Mesothelial cell of epicardium (in vitro differentiated cells): Measurements from ENCODE around the gene PHPT1. TPM values are rescaled to one million over a fixed set of nuclear protein-coding genes. Genes with fewer than 3 reads are reported as not detected.

Source experiments
- DNase-seq, 2 experiments: peaks; one replicate each; pipeline ENCODE4 v3.0.0; 2021; ENCODE audit warnings: low spot score in 2 of 2; ENCODE audit not compliant: unreplicated experiment in 2 of 2
- H3K27ac Mint-ChIP-seq: 2 replicates; pipeline ENCODE4 v1.8.0; 2021; ENCODE audit warnings: mixed read lengths
- H3K27me3 Mint-ChIP-seq: 2 replicates; pipeline ENCODE4 v1.8.0; 2021; ENCODE audit warnings: low read depth, mixed read lengths
- H3K36me3 Mint-ChIP-seq: 2 replicates; pipeline ENCODE4 v1.8.0; 2021; ENCODE audit warnings: mixed read lengths
- H3K4me1 Mint-ChIP-seq: 2 replicates; pipeline ENCODE4 v1.8.0; 2021; ENCODE audit warnings: mixed read lengths
- H3K4me3 Mint-ChIP-seq: 2 replicates; pipeline ENCODE4 v1.8.0; 2021; ENCODE audit warnings: mild to moderate bottlenecking, moderate library complexity, mixed read lengths
- H3K9me3 Mint-ChIP-seq: 2 replicates; pipeline ENCODE4 v1.8.0; 2021; ENCODE audit warnings: mixed read lengths
- total RNA-seq: library from RNA; stranded (reverse); gene quantifications from 3 replicates; pipeline ENCODE4 v1.2.1, GENCODE V29; 2021
- TF ChIP-seq, protein P1 (sequence below): fragments of 200-600 bp; sonication (generic); IDR thresholded peaks from one replicate; pipeline ENCODE4 v1.5.0; 2021; ENCODE audit warnings: antibody characterized with exemption; ENCODE audit not compliant: unreplicated experiment

PHPT1 gene
- total RNA-seq, 1 donor from 2014 or later = 168 TPM

DNA sequence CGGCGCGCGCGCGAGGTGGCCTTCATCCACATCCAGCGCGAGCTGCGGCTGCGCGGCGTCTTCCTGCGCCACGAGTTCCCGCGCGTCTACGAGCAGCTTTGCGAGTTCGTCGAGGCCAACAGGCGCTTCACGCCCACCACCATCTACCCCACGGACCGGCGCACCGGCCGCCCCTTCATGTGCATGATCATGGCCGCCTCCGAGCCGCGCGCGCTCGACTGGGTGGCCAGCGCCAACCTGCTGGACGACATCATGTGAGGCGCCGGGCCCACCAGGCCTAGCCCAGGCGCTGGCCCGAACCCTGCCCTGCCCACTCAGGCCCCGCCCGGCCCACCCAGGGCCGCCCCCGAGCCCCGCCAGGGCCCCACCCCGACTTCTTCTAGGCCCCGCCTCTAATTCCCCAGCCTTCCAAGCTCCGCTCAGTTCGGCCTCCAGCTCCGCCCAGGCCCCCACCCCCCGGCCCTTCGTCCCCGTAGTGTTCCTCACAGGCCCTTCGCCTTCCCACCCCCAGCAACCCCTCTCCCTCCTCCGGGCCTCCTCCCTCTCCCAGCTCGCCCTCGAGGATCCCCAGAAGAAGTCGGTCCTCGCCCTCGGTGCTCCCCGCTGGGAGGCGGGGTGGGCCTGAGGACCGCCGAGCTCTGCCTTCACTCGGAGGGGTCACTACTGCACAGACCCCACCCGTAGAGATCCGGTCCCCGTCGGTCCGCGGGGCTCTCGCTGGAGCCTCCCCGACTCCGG lies 2.0 kb upstream of the PHPT1 start:
- TF ChIP-seq, protein P1, sequence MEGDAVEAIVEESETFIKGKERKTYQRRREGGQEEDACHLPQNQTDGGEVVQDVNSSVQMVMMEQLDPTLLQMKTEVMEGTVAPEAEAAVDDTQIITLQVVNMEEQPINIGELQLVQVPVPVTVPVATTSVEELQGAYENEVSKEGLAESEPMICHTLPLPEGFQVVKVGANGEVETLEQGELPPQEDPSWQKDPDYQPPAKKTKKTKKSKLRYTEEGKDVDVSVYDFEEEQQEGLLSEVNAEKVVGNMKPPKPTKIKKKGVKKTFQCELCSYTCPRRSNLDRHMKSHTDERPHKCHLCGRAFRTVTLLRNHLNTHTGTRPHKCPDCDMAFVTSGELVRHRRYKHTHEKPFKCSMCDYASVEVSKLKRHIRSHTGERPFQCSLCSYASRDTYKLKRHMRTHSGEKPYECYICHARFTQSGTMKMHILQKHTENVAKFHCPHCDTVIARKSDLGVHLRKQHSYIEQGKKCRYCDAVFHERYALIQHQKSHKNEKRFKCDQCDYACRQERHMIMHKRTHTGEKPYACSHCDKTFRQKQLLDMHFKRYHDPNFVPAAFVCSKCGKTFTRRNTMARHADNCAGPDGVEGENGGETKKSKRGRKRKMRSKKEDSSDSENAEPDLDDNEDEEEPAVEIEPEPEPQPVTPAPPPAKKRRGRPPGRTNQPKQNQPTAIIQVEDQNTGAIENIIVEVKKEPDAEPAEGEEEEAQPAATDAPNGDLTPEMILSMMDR = no peak
- Mint-ChIP-seq H3K4me1 (peaks cover 9% of the 10 kb centered on the region), H3K9me3 (no peaks in the 10 kb centered on the region), H3K36me3 (peaks cover 2% of the 10 kb centered on the region), H3K4me3 (peak overlapping the region; percentile 94), H3K27ac (peak overlapping the region; percentile 91), H3K27me3 (peaks cover 16% of the 10 kb centered on the region)
- peak in 1 of 2 experiments; percentile 66 for DNase-seq

DNA sequence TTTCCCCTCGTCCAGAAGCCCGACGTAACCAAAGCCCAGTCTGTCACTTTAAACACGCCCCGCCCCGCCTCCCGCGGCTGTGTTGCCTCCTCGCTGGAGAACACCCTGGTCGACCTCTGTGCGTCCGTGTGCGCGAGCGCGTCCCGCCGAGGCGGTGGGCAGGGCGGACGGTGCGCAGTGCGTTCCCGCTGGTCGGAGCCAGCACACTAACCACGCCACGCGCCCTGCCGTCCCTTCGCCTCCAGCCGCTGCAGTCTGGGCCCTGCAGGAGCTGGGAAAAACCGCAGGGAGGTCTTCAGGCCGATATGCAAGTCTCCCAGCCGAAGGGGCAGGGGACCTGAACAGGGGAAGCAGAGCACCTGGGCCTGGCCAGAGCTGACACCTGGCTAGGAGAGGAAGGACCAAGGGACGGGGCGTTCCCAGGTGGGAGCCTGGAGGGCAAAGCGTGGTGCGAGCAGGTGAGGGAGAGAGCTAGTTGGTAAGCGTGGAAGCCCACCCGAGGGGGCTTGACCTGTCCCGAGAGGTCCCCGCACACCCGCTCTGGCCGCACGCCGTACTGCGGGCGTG lies 1.3 kb upstream of the PHPT1 start:
- Mint-ChIP-seq H3K27ac (peak overlapping the region; percentile 91), H3K4me1 (peaks cover 7% of the 10 kb centered on the region), H3K9me3 (no peaks in the 10 kb centered on the region), H3K4me3 (peak overlapping the region; percentile 94), H3K36me3 (peaks cover 2% of the 10 kb centered on the region), H3K27me3 (peaks cover 16% of the 10 kb centered on the region)
- TF ChIP-seq, protein P1 = no peak
- peak in 1 of 2 experiments; percentile 81 for DNase-seq

DNA sequence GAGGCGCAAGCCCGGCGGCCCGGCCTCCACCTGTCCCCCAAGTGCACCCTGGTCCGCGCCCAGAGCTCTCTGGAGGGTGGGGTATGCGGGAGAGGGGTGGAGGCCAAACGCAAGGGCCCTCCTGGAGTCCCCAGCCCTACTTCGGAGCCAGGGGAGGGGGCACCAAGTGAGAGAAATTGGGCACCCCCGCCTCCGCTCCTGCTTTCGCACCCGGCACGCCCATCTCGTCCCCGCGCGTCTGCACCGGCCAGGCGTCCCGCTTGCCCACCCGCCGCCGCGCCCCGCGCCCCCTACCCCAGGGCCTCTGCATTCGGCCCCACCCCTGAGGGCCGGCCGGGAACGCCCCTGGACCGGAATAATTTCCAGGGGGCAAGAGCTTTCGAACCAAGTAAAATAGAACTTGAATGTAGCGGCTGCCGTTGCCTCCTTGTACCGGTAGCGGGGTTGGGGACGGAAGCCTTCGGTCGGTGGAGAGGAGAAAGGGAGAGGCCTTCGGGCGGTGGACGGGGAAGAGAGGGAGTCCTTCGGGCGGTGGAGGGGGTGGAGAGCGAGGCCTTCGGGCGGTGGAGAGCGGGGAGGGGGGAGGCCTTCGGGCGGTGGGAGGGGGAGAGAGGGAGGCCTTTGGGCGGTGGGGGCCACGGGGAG lies 694 bp upstream of the PHPT1 start:
- H3K36me3 Mint-ChIP-seq = peaks cover 2% of the 10 kb centered on the region
- peaks cover 7% of the 10 kb centered on the region for H3K4me1 Mint-ChIP-seq
- TF ChIP-seq, protein P1 = no peak
- H3K27ac Mint-ChIP-seq = peak overlapping the region; percentile 94
- peak overlapping the region; percentile 94 for H3K4me3 Mint-ChIP-seq
- H3K27me3 Mint-ChIP-seq = peaks cover 16% of the 10 kb centered on the region
- DNase-seq = peak in 1 of 2 experiments; percentile 64
- H3K9me3 Mint-ChIP-seq = no peaks in the 10 kb centered on the region

DNA sequence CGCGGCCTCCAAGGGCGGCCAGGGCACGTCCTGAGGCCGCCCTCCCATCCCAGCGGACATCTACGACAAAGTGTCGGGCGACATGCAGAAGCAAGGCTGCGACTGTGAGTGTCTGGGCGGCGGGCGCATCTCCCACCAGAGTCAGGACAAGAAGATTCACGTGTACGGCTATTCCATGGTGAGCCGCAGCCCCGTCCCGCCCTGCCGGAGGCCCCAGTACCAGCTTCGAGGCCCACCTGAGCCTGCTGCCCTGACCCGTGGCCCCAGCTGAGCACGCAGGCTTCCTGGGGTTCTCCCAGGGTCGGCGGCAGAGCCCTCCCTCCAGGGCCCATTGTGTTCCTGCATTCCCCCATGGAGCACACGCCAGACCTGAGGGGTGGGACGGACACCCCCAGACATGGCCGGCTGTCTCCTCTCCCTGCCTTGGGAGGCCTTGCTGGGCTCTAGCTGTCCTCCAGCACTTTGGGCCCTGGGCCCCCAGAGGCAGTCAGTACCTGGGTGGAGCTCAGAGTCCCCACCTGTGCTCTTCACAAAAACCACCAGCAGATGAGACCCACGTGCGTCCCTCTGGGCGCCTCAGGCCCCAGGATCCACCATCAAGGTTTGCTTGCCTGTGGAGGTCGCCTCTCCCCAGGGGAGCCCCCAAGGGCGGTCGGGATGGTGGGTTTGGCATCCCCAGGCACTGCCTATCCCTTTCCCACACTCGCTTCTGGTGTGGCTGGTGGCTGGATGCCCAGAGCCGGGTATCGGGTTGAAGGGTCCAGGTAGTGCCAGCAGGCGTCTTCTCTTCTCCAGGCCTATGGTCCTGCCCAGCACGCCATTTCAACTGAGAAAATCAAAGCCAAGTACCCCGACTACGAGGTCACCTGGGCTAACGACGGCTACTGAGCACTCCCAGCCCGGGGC lies 1.0 kb downstream of the PHPT1 start:
- Mint-ChIP-seq H3K27ac (peak overlapping the region; percentile 95), H3K9me3 (no peaks in the 10 kb centered on the region), H3K4me3 (peak overlapping the region; percentile 94), H3K27me3 (peaks cover 14% of the 10 kb centered on the region), H3K36me3 (peaks cover 2% of the 10 kb centered on the region), H3K4me1 (peaks cover 7% of the 10 kb centered on the region)
- TF ChIP-seq, protein P1 = no peak
- DNase-seq = no peak
